ENCODE results near the gene CAPN10.

CAPN10 gene

GRCh38 chr2:240564561-240565332, 21.8 kb upstream of the CAPN10 start:
- no peak for DNase-seq

- no peak for DNase-seq
Observed at GRCh38 chr2:240565333-240566202, 21.0 kb upstream of the CAPN10 start.

DNA sequence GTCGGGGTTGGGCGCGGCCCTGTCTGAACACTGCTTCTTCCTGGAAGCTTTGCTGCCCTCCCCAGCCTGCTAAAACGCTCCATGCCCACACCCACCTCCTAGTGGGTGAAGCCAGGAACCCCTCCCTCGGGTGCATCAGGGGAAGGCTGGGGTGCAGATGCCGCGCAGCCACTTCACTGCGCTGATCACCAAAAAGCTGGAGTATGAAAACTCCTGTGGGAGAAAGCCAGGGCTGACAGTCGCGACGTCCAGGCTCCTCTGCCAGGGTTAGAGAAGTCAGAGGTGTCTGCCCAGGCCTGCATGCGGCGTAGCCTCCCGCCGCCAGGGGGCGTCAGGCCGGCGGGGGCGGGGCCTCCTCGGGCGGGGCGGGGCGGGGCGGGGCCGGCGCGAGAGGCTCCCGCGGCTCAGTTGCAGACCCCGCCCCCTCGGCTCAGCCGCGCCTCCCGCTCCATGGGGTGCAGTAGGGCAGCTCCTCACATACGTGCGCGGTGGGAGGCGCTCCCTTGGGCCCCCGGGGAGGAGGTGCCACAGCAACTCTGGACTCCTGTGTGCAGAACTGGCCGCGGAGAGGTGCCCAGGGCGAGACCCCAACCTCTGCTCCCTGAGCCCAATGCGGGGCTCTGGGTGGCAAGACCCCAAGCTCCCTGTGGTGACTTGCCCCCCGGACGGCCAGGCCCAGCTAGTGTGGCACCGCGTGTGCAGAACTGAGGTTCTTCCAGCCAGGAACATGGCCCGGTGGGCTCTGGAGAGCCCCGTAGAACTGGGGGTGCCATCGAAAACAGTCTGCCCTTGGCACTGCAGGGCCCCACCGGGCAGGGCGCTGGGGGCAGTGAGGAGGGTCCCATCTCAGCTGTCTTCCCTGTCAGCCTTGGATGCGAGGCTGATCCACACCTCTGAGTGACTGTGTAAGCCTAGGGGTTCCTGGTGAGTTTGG, 20.1 kb upstream of the CAPN10 start:
- DNase-seq: peak; percentile 66

DNA sequence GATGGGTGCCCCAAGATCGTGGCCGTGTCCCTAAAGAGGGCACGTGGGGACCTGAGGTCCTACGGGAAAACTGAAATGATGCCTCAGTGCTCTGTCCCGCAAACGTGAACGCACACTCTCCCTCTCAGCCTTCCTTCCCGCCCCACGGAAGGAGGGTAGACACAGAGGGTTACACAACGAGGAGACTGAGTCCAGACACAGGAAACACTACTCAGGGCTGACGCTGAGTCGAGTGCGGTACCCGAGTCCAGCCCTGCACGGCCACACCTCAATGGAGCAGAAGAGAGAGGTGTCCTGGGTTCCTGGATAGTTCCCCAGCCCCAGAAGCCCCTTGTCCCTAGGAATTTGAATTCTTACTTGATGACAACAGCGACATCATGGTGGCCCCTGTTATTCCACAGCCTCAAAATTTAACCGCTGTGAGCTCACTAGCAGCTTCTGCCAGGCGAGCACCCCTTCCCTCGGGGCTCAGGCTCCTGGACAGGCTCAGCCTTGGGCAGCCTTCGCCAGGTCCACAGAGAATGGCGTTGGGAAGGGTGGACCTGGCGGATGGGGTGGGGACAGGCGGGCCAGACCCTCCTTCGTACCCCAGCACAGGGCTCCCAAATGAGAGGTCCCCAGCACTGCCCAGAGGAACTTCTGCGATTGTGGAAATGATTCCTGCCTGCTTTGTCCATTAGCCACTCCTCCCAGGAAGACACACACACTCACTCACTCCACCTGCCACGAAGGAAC, 19.2 kb upstream of the CAPN10 start:
- DNase-seq: no peak

DNA sequence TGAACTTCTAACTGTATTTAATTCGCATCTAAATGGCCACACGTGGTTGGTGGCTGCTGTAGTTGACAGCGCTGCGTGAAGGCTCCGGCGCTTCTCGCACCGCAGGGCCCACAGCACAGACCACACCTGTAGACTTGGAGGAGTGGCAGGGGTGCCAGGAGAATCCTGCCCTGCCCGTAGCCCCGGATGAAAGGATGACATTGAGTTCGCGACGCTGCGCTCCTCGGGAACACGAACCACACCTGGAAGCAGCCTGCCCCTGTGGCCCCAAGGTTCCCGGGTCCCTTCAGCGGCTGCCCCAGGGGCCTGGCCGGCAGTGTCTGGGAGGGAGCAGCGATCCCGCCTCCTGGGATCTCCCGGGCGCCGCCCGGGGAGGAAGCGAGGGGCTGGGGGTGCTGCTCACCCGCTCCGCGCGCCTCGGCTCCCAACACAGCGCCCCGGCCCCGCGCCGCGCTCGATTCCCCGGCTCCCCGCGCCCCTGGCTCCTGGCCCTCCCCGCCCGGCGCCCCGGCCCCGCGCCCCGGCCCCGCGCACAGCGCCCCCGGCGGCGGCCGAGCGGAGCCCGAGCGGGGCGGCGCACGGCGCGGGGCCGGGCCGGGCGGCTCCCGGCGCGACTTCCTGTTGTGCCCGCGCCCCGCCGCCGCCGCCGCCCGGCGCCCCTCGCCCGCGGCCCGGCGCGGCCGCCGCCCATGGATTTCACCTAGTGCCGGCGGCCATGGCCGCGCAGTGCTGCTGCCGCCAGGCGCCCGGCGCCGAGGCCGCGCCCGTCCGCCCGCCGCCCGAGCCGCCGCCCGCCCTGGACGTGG, 18.5 kb upstream of the CAPN10 start, which contains the start of gene RNPEPL1:
Gene RNPEPL1, plus strand, starts transcription at position 613 of the 806 bp plus-strand sequence. Its CDS starts 103 bp downstream, at position 716.
- DNase-seq: peak; percentile 58

GRCh38 chr2:240568678-240569522, 17.6 kb upstream of the CAPN10 start:
- peak; percentile 62 for DNase-seq

DNA sequence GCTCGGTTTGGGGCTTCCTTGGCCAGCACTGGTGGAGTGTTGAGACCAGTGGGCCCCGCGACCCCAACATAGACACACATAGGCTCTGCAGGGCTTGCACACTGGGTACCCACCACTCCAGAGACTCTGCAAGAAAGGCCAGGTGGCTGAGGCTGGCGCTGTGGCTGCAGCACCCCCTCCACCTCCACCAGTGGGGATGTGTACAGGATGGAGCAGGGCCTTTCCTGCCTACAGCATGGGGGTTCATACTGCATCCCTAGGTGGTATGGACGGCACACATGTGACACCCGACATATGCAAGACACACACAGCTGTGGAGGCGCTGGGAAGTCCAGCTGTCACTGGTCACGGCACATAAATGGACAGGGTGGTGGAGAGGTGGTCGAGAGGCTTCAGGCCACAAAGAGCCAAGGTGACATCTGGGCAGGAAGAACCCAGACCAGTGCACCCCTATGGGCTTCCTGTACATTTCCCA, 17.0 kb upstream of the CAPN10 start:
- no peak for DNase-seq

- DNase-seq: no peak
Observed at GRCh38 chr2:240569998-240570530, 16.5 kb upstream of the CAPN10 start.

DNA sequence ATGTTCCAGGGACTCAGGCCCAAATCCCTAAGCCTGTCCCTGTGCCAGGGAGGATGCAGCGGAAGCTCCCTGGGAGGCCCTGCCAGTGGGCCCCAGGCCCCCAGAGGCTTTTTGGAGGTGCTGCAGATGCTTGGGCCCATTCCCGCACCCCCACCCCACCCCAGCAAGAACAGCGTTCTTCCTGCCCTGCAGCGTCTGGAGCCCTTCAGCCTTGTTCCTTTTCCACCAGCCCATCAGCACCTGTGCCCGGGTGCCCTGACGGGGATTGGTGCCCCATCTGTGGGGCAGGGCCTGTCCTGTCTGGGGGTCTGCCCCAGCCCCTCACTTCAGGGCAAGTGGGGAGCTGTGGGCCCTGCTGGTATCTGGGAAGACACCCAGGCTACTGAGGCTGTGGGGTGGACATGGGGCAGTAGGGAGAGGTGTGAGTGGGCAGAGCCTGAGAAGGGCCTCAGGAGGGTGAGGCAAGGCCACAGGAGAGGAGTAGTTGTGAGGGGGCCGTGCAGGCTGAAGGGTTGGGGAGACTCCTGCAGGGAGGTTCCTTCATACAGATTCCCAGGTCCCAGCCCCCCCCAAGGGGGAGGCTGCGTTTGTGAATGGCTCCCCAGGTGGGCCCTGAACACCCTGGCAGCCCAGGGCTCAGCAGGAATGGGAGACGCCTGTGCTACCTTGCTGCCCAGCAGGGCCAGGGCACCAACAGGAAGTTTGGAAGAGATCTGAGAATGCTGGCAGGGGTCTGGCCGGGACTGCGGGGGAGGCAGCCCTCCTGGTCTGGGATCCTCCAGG, 15.8 kb upstream of the CAPN10 start:
- DNase-seq: no peak

GRCh38 chr2:240571314-240571973, 15.1 kb upstream of the CAPN10 start:
- DNase-seq: no peak

- no peak for DNase-seq
Observed at GRCh38 chr2:240572141-240573031, 14.1 kb upstream of the CAPN10 start.

GRCh38 chr2:240573071-240573515, 13.4 kb upstream of the CAPN10 start:
- no peak for DNase-seq

DNA sequence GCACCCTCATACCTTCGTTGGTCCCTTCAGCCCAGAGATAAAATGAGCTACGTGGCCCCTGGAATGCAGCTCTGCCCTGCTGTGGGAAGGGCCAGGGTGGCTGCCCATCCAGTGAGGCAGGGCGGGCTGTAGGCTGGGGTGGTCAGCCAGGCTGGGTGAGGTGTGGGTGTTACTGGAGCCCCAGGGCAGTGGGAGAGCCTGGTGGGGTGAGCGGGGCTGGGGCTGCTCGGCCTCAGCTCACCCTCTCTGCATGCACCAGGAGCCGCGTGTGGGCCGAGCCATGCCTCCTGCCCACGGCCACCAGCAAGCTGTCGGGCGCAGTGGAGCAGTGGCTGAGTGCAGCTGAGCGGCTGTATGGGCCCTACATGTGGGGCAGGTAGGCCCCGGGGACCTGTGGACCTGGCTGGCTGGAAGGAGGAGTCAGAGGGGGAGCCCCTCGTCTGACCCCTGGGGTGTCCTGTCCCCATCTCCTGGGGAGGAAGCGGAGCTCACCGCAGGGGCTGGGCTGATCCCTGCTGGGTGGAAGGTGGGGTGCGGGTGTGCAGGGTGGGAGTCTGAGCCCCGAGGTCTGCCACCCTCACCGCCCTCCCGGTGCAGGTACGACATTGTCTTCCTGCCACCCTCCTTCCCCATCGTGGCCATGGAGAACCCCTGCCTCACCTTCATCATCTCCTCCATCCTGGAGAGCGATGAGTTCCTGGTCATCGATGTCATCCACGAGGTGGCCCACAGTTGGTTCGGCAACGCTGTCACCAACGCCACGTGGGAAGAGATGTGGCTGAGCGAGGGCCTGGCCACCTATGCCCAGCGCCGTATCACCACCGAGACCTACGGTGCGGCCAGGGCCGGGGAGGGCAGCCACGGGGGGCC, 12.8 kb upstream of the CAPN10 start:
- no peak for DNase-seq

DNA sequence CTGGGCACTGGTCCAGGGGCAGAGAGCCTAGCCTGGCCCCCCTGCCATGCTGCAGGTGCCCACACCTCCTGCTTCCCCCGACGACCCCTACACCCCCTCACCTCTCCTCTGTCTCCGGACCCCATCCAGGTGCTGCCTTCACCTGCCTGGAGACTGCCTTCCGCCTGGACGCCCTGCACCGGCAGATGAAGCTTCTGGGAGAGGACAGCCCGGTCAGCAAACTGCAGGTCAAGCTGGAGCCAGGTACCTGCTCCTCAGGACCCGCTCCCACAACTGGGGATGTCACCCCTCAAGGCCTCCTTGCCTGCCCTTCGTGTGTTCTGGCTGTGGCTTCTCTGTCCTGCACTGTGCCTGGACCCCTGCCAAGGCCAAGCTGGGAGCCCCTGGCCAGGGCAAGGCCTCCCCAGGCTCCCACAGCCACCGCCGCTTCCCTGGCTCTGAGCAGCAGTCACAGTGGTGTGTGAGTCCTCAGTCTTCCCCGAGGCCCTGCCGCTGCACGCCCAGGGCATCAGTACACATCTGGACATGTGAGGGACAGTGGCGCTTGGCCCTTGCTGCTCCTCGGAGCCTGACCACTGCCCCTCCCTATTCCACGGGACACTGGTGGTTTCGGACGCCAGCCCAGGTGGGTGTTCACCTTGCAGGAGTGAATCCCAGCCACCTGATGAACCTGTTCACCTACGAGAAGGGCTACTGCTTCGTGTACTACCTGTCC, 12.0 kb upstream of the CAPN10 start:
- no peak for DNase-seq

All from NCI-H510A (cell line).